Stimulated activated CD8-positive, alpha-beta memory T cell treated with anti-CD3 and anti-CD28 coated beads, Interleukin-2, amount 100 ng/mL, for 48 hours (primary cell): Measurements from ENCODE around the gene ZSCAN18.
A peak's percentile ranks its signal among the peaks of the same experiment; 100 is the strongest.
"Not testable (repeated sequence)": the region's sequence is repeated elsewhere in the genome, so short reads cannot be mapped to it uniquely, and the experiment has no call there.

Experiments used
- DNase-seq, 2 donors: peaks; one replicate each; pipeline ENCODE4 v3.0.0-alpha.2; 2020; ENCODE audit warnings: low read depth in 2 of 2

The ZSCAN18 gene

GRCh38 chr19:58097781-58098681, at the start of gene ZSCAN18:
Gene ZSCAN18 (minus strand): TSS chr19:58098231. CDS start chr19:58090267, 7,964 bp downstream.
- peak; percentile 89 to 92 for DNase-seq

GRCh38 chr19:58147475-58147874, 49.4 kb upstream of the ZSCAN18 start:
- not testable (repeated sequence) for DNase-seq

- DNase-seq: no peak
These were observed 47.8 kb upstream of the ZSCAN18 start for GRCh38 chr19:58145849-58146248.

GRCh38 chr19:58134244-58134643, 36.2 kb upstream of the ZSCAN18 start:
- no peak for DNase-seq

- no peak for DNase-seq
These were observed 31.3 kb upstream of the ZSCAN18 start for GRCh38 chr19:58129284-58129683.

GRCh38 chr19:58128041-58128685, 30.1 kb upstream of the ZSCAN18 start:
- no peak for DNase-seq

GRCh38 chr19:58123354-58123753, 25.3 kb upstream of the ZSCAN18 start:
- DNase-seq: no peak

GRCh38 chr19:58118979-58119733, 21.1 kb upstream of the ZSCAN18 start:
- no peak for DNase-seq

- DNase-seq: no peak
These were observed 20.0 kb upstream of the ZSCAN18 start for GRCh38 chr19:58117841-58118575.

GRCh38 chr19:58108546-58108817, 10.5 kb upstream of the ZSCAN18 start:
- DNase-seq: no peak

- no peak for DNase-seq
These were observed 9.9 kb upstream of the ZSCAN18 start for GRCh38 chr19:58107778-58108545.

GRCh38 chr19:58098682-58098998, 609 bp upstream of the ZSCAN18 start:
- no peak for DNase-seq

GRCh38 chr19:58097349-58097748, 682 bp downstream of the ZSCAN18 start:
- DNase-seq: no peak

- no peak for DNase-seq
These were observed 1.1 kb downstream of the ZSCAN18 start for GRCh38 chr19:58096884-58097283.

- no peak for DNase-seq
These were observed 2.7 kb downstream of the ZSCAN18 start for GRCh38 chr19:58095328-58095727.

GRCh38 chr19:58093071-58093470, 5.0 kb downstream of the ZSCAN18 start:
- no peak for DNase-seq

GRCh38 chr19:58091251-58091995, 6.6 kb downstream of the ZSCAN18 start:
- DNase-seq: no peak

GRCh38 chr19:58089846-58090245, 8.2 kb downstream of the ZSCAN18 start:
- DNase-seq: no peak

GRCh38 chr19:58088521-58089052, 9.4 kb downstream of the ZSCAN18 start:
- DNase-seq: no peak
